ENCODE results near the gene WFDC8. TPM values are rescaled to one million over a fixed set of nuclear protein-coding genes. Genes with fewer than 3 reads are reported as not detected.

The WFDC8 gene
- total RNA-seq, 2 experiments from 2014 or later, result not detected

GRCh38 chr20:45523821-45524220, 55.3 kb downstream of the WFDC8 start:
- DNase-seq (ENCODE audit: low spot score), result no peak
- no peaks in the 10 kb centered on the region for H3K4me1 ChIP-seq (ENCODE audit: insufficient read depth, low read length, poor library complexity, severe bottlenecking)
- H3K79me2 ChIP-seq (ENCODE audit: insufficient read depth, low read depth, low read length), result no peaks in the 10 kb centered on the region
- no TSS peak for BruUV-seq (replicated peaks)
- no peaks in the 10 kb centered on the region for H3K9me3 ChIP-seq (ENCODE audit: low read length)
- H4K20me1 ChIP-seq (ENCODE audit: insufficient read depth, low read length), result no peaks in the 10 kb centered on the region
- no peak overlapping the region for H3K4me2 ChIP-seq (ENCODE audit: low read length)
- TF ChIP-seq, protein P1, sequence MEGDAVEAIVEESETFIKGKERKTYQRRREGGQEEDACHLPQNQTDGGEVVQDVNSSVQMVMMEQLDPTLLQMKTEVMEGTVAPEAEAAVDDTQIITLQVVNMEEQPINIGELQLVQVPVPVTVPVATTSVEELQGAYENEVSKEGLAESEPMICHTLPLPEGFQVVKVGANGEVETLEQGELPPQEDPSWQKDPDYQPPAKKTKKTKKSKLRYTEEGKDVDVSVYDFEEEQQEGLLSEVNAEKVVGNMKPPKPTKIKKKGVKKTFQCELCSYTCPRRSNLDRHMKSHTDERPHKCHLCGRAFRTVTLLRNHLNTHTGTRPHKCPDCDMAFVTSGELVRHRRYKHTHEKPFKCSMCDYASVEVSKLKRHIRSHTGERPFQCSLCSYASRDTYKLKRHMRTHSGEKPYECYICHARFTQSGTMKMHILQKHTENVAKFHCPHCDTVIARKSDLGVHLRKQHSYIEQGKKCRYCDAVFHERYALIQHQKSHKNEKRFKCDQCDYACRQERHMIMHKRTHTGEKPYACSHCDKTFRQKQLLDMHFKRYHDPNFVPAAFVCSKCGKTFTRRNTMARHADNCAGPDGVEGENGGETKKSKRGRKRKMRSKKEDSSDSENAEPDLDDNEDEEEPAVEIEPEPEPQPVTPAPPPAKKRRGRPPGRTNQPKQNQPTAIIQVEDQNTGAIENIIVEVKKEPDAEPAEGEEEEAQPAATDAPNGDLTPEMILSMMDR (conservative IDR thresholded peaks at IDR 0.05; ENCODE audit: low read length), result no peak
- TF ChIP-seq EZH2phosphoT487 (IDR thresholded peaks at IDR 0.05; ENCODE audit: borderline replicate concordance, low read depth, low read length), result no peak
- no peaks in the 10 kb centered on the region for H3K36me3 ChIP-seq (ENCODE audit: insufficient read depth, low read length)
- ChIA-PET CTCF (ENCODE audit: unreplicated experiment) (no interaction called here), POLR2A (interaction anchor here (0.5 kb wide), 1 partner anchor 134 kb away, joined by 3 read pairs; no protein-coding TSS in a partner anchor)
- H2AFZ ChIP-seq (ENCODE audit: low read length), result no peak overlapping the region
- no peak overlapping the region for H3K4me3 ChIP-seq (ENCODE audit: low read depth, low read length, poor library complexity, severe bottlenecking)
- H3K9me2 ChIP-seq (ENCODE audit: insufficient read depth, low read length), result no peaks in the 10 kb centered on the region
- intact Hi-C loops (cut with micrococcal nuclease; ENCODE audit: unreplicated experiment), result no loop called here
- H3K27ac ChIP-seq (ENCODE audit: low read depth, low read length, poor library complexity, severe bottlenecking), result no peak overlapping the region

DNA sequence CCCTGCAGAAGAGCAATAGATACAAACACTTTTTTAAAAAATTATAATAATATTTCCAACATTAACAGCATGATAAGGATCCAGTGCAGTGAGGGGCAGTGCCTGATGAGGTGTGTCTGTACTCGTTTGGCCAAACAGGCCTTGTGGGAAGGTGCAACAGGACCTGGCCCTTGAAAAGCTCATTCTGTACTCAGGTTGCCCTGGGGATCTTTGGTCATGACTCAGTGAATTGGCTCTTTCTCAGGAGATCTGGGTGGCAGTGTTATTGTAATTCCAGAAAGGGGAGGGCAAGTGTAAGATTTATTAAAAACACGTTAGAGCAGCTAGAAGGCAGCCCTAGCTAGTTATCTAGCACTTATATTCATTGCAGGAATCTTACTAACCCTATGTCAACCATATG, 60.8 kb downstream of the WFDC8 start:
- Histone ChIP-seq H3K9me3 (ENCODE audit: low read length) (no peaks in the 10 kb centered on the region), H3K36me3 (ENCODE audit: insufficient read depth, low read length) (no peaks in the 10 kb centered on the region), H3K4me3 (ENCODE audit: low read depth, low read length, poor library complexity, severe bottlenecking) (no peak overlapping the region), H3K4me2 (ENCODE audit: low read length) (no peak overlapping the region), H3K79me2 (ENCODE audit: insufficient read depth, low read depth, low read length) (no peaks in the 10 kb centered on the region), H3K27ac (ENCODE audit: low read depth, low read length, poor library complexity, severe bottlenecking) (no peak overlapping the region), H3K9me2 (ENCODE audit: insufficient read depth, low read length) (no peaks in the 10 kb centered on the region), H3K4me1 (ENCODE audit: insufficient read depth, low read length, poor library complexity, severe bottlenecking) (no peaks in the 10 kb centered on the region), H2AFZ (ENCODE audit: low read length) (no peak overlapping the region), H4K20me1 (ENCODE audit: insufficient read depth, low read length) (no peaks in the 10 kb centered on the region)
- intact Hi-C loops (cut with micrococcal nuclease; ENCODE audit: unreplicated experiment), result no loop called here
- TF ChIP-seq, protein P1 (conservative IDR thresholded peaks at IDR 0.05; ENCODE audit: low read length), result no peak
- no peak for TF ChIP-seq EZH2phosphoT487 (IDR thresholded peaks at IDR 0.05; ENCODE audit: borderline replicate concordance, low read depth, low read length)
- ChIA-PET POLR2A (interaction anchor here (0.7 kb wide), 1 partner anchor 52 kb away, joined by 3 read pairs; no protein-coding TSS in a partner anchor), CTCF (ENCODE audit: unreplicated experiment) (no interaction called here)
- no TSS peak for BruUV-seq (replicated peaks)
- no peak for DNase-seq (ENCODE audit: low spot score)

DNA sequence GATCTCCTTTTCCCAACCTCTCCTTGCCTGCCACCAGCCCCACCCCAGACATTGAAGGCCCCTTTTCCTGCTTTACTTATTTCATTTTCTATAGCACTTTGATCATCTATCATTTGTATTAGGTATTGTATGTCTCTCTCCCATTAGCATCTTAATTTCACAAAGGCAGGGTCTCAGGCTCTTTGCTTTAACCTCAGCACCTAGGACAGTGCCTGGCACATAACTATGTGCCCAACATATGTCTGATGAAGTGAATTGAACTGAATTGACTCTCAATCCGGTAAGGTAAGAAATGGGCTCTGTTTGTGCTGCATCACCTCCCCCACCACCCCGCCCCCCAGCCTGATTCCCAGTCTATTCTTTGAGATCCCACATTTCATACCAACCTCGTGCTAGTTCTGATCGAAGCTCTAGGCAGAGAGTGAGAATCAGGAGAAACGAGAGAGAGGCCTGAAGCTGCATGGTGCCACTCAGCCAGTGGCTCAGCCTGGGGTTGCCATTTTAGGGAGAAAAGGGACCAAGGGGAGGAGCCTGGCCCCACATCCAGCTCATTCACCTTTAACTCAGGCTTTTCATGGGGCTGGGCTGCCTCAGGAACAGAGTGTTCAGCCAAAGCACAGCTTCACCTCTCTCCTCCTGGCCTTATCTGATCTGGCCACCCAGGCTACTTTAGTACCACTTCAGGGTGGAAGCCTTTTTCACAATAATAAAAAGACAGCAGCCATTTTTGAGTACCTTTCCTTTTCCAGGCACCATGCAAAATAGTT, 63.8 kb downstream of the WFDC8 start, which contains the start of gene SPINT3:
SPINT3 (minus strand) TSS at position 476 of the 767 bp plus-strand sequence; CDS start at position 462, 14 bp downstream.
- intact Hi-C loops (cut with micrococcal nuclease; ENCODE audit: unreplicated experiment), result no loop called here
- Histone ChIP-seq H3K36me3 (ENCODE audit: insufficient read depth, low read length) (no peaks in the 10 kb centered on the region), H2AFZ (ENCODE audit: low read length) (no peak within 1 kb of the TSS), H3K9me3 (ENCODE audit: low read length) (no peaks in the 10 kb centered on the region), H3K4me2 (ENCODE audit: low read length) (no peak within 1 kb of the TSS), H3K4me3 (ENCODE audit: low read depth, low read length, poor library complexity, severe bottlenecking) (no peak within 1 kb of the TSS), H3K79me2 (ENCODE audit: insufficient read depth, low read depth, low read length) (no peaks in the 10 kb centered on the region), H4K20me1 (ENCODE audit: insufficient read depth, low read length) (no peaks in the 10 kb centered on the region), H3K9me2 (ENCODE audit: insufficient read depth, low read length) (no peaks in the 10 kb centered on the region), H3K4me1 (ENCODE audit: insufficient read depth, low read length, poor library complexity, severe bottlenecking) (no peaks in the 10 kb centered on the region), H3K27ac (ENCODE audit: low read depth, low read length, poor library complexity, severe bottlenecking) (no peak within 1 kb of the TSS)
- TF ChIP-seq EZH2phosphoT487 (IDR thresholded peaks at IDR 0.05; ENCODE audit: borderline replicate concordance, low read depth, low read length), result no peak
- TF ChIP-seq, protein P1 (conservative IDR thresholded peaks at IDR 0.05; ENCODE audit: low read length), result no peak
- BruUV-seq (replicated peaks), result no TSS peak
- CTCF ChIA-PET (ENCODE audit: unreplicated experiment), result no interaction called here
- DNase-seq (ENCODE audit: low spot score), result no peak
- POLR2A ChIA-PET, result no interaction called here
